DOHH2 (cell line): ENCODE data around the gene PISD.

Source experiments
- EZH2phosphoT487 ChIP-seq: fragments of 200-600 bp; sonication (generic); IDR thresholded peaks from 2 replicates; pipeline ENCODE4 v1.6.1; 2017; ENCODE audit warnings: borderline replicate concordance, mild to moderate bottlenecking, antibody characterized with exemption, low read length, moderate library complexity, mixed read lengths
- TF ChIP-seq, protein P1 (sequence below): fragments of 200-600 bp; sonication (generic); IDR thresholded peaks from one replicate; pipeline ENCODE4 v1.5.1; 2014; ENCODE audit warnings: antibody characterized with exemption, mild to moderate bottlenecking, low read depth, low read length; ENCODE audit not compliant: poor library complexity, severe bottlenecking

- TF ChIP-seq, protein P1, sequence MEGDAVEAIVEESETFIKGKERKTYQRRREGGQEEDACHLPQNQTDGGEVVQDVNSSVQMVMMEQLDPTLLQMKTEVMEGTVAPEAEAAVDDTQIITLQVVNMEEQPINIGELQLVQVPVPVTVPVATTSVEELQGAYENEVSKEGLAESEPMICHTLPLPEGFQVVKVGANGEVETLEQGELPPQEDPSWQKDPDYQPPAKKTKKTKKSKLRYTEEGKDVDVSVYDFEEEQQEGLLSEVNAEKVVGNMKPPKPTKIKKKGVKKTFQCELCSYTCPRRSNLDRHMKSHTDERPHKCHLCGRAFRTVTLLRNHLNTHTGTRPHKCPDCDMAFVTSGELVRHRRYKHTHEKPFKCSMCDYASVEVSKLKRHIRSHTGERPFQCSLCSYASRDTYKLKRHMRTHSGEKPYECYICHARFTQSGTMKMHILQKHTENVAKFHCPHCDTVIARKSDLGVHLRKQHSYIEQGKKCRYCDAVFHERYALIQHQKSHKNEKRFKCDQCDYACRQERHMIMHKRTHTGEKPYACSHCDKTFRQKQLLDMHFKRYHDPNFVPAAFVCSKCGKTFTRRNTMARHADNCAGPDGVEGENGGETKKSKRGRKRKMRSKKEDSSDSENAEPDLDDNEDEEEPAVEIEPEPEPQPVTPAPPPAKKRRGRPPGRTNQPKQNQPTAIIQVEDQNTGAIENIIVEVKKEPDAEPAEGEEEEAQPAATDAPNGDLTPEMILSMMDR, result no peak
- TF ChIP-seq EZH2phosphoT487, result no peak
Measured at GRCh38 chr22:31613904-31614296, 48.1 kb downstream of the PISD start.
